Activated T-helper 1 cell treated with anti-CD3 and anti-CD28 coated beads, Interleukin-12 subunit alpha, Interleukin-12 subunit beta, Interleukin-2, Interleukin-4 antibody, amounts not matched to agents 30 ng/mL and 10 ng/mL and 1 ng/mL, durations not matched to agents 14 hours and 24 hours and 36 hours (primary cell): ENCODE measurements around the gene IL15. TPM values are rescaled to one million over a fixed set of nuclear protein-coding genes. Genes with fewer than 3 reads are reported as not detected.
A peak's percentile ranks its signal among the peaks of the same experiment; 100 is the strongest.

Experiments
- DNase-seq: peaks from one replicate; pipeline ENCODE4 v3.0.0; 2021; ENCODE audit warnings: low spot score
- H3K27ac Mint-ChIP-seq: one replicate; pipeline ENCODE4 v1.8.0; 2021; ENCODE audit warnings: mild to moderate bottlenecking, mixed read lengths
- H3K27me3 Mint-ChIP-seq: one replicate; pipeline ENCODE4 v1.8.0; 2022; ENCODE audit warnings: mild to moderate bottlenecking, moderate library complexity, mixed read lengths; ENCODE audit not compliant: insufficient read depth
- H3K36me3 Mint-ChIP-seq: one replicate; pipeline ENCODE4 v1.8.0; 2021; ENCODE audit warnings: low read depth, mixed read lengths
- H3K4me1 Mint-ChIP-seq: one replicate; pipeline ENCODE4 v1.8.0; 2021; ENCODE audit warnings: low read depth, mixed read lengths
- H3K4me3 Mint-ChIP-seq: one replicate; pipeline ENCODE4 v1.8.0; 2021; ENCODE audit warnings: mild to moderate bottlenecking, moderate library complexity, mixed read lengths
- H3K9me3 Mint-ChIP-seq: one replicate; pipeline ENCODE4 v1.8.0; 2021; ENCODE audit warnings: mixed read lengths
- intact Hi-C: fragments of 100-400 bp; cut with micrococcal nuclease; formaldehyde crosslinking; loops from one replicate; pipeline ENCODE4 v1.15.1; 2024
- total RNA-seq: library from RNA; stranded (reverse); gene quantifications from 2 replicates; pipeline ENCODE4 v1.2.3, GENCODE V29; 2022

Gene IL15
- total RNA-seq, 1 donor from 2014 or later = 0.67 TPM

DNA sequence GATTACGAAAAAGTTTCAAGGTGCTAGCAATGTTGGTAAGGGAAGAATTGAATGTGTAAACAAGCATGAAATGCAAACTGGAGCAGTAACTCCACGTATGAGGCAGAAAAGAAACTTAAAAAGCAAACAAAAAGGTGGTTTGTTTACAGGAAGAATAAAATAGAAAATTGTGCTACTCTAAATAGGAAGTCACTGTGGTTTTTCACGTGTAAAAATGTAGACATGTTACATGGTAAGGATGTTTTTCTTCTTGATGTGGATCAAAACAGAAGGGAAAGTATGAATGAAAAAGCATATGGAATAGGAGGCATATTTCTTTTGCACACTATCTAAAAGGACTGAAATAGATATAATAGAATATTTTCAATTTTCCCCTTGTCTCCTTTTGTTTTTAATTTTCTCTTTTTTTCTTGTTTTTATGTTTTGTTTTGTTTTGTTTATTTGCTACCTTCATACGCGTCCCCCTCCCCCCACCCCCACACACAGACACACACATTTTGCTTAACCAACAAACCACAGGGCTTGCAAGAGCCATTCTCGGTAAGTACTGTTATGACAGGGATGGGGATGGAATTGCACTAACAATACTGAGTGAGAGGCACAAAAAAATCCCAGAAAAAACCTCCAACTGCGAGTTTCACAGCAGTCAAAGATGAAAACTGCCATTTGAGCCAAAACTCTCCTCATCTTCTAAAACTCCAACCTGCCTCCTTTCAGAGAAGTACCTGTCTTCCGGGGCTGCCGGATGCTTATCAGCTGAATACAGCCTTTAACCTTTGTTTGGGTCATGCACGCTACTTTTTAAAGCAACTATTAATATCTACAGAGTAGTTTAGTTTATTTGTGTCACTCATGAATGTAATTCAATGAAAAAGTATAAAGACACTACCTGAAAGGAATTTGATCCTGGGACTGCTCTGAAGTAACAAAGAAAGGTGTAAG lies 135.8 kb downstream of the IL15 start:
- Mint-ChIP-seq H3K4me3 (peak overlapping the region; percentile 56), H3K9me3 (no peaks in the 10 kb centered on the region), H3K4me1 (peaks cover 22% of the 10 kb centered on the region), H3K27ac (peak overlapping the region; percentile 44), H3K36me3 (no peaks in the 10 kb centered on the region), H3K27me3 (peaks cover 3% of the 10 kb centered on the region)
- intact Hi-C loops = loop anchor here (2.0 to 10.0 kb wide), 5 partner anchors 61 to 1073 kb away; partner anchors contain the start of genes IL15 and INPP4B
- DNase-seq = peak; percentile 4

DNA sequence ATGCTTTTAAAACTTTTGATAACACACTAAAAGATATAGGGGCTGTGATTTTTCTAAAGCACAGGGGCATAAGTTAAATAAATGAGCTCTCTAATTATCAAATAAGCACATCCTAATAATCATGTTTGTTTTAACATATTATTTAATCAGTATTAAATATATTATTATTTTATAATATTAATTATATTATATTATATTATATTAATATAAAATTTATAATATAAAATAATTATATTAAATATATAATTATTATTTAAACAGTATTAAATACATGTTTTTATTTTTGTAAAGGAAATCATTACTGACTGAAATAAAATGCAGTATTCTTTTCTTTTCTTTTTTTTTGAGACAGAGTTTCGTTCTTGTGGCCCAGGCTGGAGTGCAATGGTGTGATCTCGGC lies 136.5 kb downstream of the IL15 start:
- DNase-seq = no peak
- no peak overlapping the region for H3K27ac Mint-ChIP-seq
- peaks cover 2% of the 10 kb centered on the region for H3K27me3 Mint-ChIP-seq
- H3K36me3 Mint-ChIP-seq = no peaks in the 10 kb centered on the region
- H3K4me3 Mint-ChIP-seq = peak overlapping the region; percentile 56
- H3K9me3 Mint-ChIP-seq = no peaks in the 10 kb centered on the region
- peaks cover 22% of the 10 kb centered on the region for H3K4me1 Mint-ChIP-seq
- intact Hi-C loops = loop anchor here (2.0 to 10.0 kb wide), 4 partner anchors 136 to 1072 kb away; partner anchors contain the start of genes IL15 and INPP4B

GRCh38 chr4:141782205-141782604 lies 145.8 kb downstream of the IL15 start:
- H3K27ac Mint-ChIP-seq = no peak overlapping the region
- no peaks in the 10 kb centered on the region for H3K36me3 Mint-ChIP-seq
- no peaks in the 10 kb centered on the region for H3K4me1 Mint-ChIP-seq
- DNase-seq = no peak
- peaks cover 10% of the 10 kb centered on the region for H3K9me3 Mint-ChIP-seq
- no peak overlapping the region for H3K4me3 Mint-ChIP-seq
- intact Hi-C loops = no loop called here
- H3K27me3 Mint-ChIP-seq = no peaks in the 10 kb centered on the region
